G401 (cell line): ENCODE measurements around the gene MUL1. TPM values are rescaled to one million over a fixed set of nuclear protein-coding genes. Genes with fewer than 3 reads are reported as not detected.

Experiments used
- DNase-seq: peaks from one replicate; pipeline ENCODE4 v3.0.0-alpha.2; 2015; ENCODE audit warnings: low spot score
- in situ Hi-C: cut with HindIII; loops from 2 replicates; pipeline ENCODE4 v1.10.0; 2016; ENCODE audit warnings: low sequenced_read_pairs, mixed read lengths
- total RNA-seq: library from RNA; depleted of rRNA; stranded (reverse); fragments of >200 nt; shearing (Covaris generic); gene quantifications from 2 replicates; pipeline ENCODE4 v1.2.3, GENCODE V29; 2014

Gene MUL1
- total RNA-seq, 1 experiment from 2014 or later, result 13.3 TPM

GRCh38 chr1:20476265-20477038, 31.5 kb downstream of the MUL1 start:
- in situ Hi-C loops, result no loop called here
- DNase-seq, result no peak

- DNase-seq, result no peak
- in situ Hi-C loops, result no loop called here
These were observed 33.0 kb downstream of the MUL1 start for GRCh38 chr1:20474996-20475395.

- DNase-seq, result no peak
- in situ Hi-C loops, result no loop called here
These were observed 33.5 kb downstream of the MUL1 start for GRCh38 chr1:20474333-20474975.

- in situ Hi-C loops, result no loop called here
- DNase-seq, result no peak
These were observed 34.1 kb downstream of the MUL1 start for GRCh38 chr1:20473894-20474293.

- no peak for DNase-seq
- in situ Hi-C loops, result no loop called here
These were observed 34.9 kb downstream of the MUL1 start for GRCh38 chr1:20472860-20473711.

- no peak for DNase-seq
- in situ Hi-C loops, result no loop called here
These were observed 35.8 kb downstream of the MUL1 start for GRCh38 chr1:20472121-20472520.

- in situ Hi-C loops, result no loop called here
- DNase-seq, result no peak
These were observed 37.8 kb downstream of the MUL1 start for GRCh38 chr1:20470194-20470593.

- in situ Hi-C loops, result no loop called here
- no peak for DNase-seq
These were observed 38.4 kb downstream of the MUL1 start for GRCh38 chr1:20469406-20470076.

GRCh38 chr1:20466273-20466672, 41.7 kb downstream of the MUL1 start:
- in situ Hi-C loops, result no loop called here
- no peak for DNase-seq

- no peak for DNase-seq
- in situ Hi-C loops, result no loop called here
These were observed 42.8 kb downstream of the MUL1 start for GRCh38 chr1:20465187-20465586.

- no peak for DNase-seq
- in situ Hi-C loops, result no loop called here
These were observed 44.4 kb downstream of the MUL1 start for GRCh38 chr1:20463502-20463901.

- in situ Hi-C loops, result no loop called here
- no peak for DNase-seq
These were observed 45.6 kb downstream of the MUL1 start for GRCh38 chr1:20462397-20462796.

- in situ Hi-C loops, result no loop called here
These were observed 49.2 kb downstream of the MUL1 start for GRCh38 chr1:20458717-20459116.

GRCh38 chr1:20454004-20454403, 53.9 kb downstream of the MUL1 start:
- DNase-seq, result no peak
- in situ Hi-C loops, result no loop called here

More at GRCh38 chr1:20458717-20459116, 49.2 kb downstream of the MUL1 start:
- no peak for DNase-seq

GRCh38 chr1:20449735-20450311, 58.1 kb downstream of the MUL1 start:
- in situ Hi-C loops, result no loop called here
- no peak for DNase-seq
